Erythroblast (primary cell): ENCODE data around the gene RSPRY1.

Experiments used
- GATA1 ChIP-seq: IDR thresholded peaks from 2 replicates; pipeline ENCODE4 v1.6.1; 2011; ENCODE audit warnings: low read depth, mild to moderate bottlenecking, control low read depth, low read length, moderate library complexity
- POLR2A ChIP-seq: IDR thresholded peaks from 2 replicates; pipeline ENCODE4 v1.6.1; 2011; ENCODE audit warnings: mild to moderate bottlenecking, low read length

- TF ChIP-seq POLR2A, result no peak
- no peak for TF ChIP-seq GATA1
Observed at GRCh38 chr16:57191056-57191571, 5.0 kb downstream of the RSPRY1 start.
